ENCODE data around the gene RHOBTB1.

RHOBTB1 gene

DNA sequence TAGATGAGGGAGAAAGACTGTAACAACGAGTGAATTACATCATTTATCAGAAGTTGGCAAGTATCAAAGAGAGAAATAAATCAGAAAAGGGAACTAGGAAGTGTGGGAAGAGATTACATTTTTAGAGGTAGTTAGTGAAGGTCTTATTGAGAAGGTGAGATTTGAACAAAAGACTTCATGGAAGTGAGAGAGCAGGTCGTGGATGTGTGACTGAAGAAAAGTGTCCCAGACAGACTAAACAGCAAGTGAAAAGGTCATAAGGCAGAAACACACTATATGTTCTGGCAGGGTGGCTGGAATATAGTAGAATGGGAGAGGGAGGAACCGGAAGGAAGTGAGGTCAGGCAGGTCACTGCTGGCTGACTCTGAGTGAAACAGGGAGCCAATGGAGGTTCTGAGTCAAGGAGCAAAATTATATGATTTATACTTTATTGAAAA lies 35.7 kb upstream of the RHOBTB1 start:
- no peak for TF ChIP-seq CTCF (IDR thresholded peaks at IDR 0.05; ENCODE audit: low read depth, low read length)

GRCh38 chr10:60978287-60979115 lies 34.5 kb upstream of the RHOBTB1 start:
- TF ChIP-seq CTCF (IDR thresholded peaks at IDR 0.05; ENCODE audit: low read depth, low read length) = no peak
- H3K4me3 ChIP-seq (ENCODE audit: low read depth, low read length) = no peak overlapping the region

More for the DNA sequence above, 35.7 kb upstream of the RHOBTB1 start:
- no peak overlapping the region for H3K4me3 ChIP-seq (ENCODE audit: low read depth, low read length)

GRCh38 chr10:60977161-60978122 lies 33.5 kb upstream of the RHOBTB1 start:
- no peak for TF ChIP-seq CTCF (IDR thresholded peaks at IDR 0.05; ENCODE audit: low read depth, low read length)
- no peak overlapping the region for H3K4me3 ChIP-seq (ENCODE audit: low read depth, low read length)

- no peak for TF ChIP-seq CTCF (IDR thresholded peaks at IDR 0.05; ENCODE audit: low read depth, low read length)
- no peak overlapping the region for H3K4me3 ChIP-seq (ENCODE audit: low read depth, low read length)
These were observed 32.7 kb upstream of the RHOBTB1 start for GRCh38 chr10:60976687-60977086.

DNA sequence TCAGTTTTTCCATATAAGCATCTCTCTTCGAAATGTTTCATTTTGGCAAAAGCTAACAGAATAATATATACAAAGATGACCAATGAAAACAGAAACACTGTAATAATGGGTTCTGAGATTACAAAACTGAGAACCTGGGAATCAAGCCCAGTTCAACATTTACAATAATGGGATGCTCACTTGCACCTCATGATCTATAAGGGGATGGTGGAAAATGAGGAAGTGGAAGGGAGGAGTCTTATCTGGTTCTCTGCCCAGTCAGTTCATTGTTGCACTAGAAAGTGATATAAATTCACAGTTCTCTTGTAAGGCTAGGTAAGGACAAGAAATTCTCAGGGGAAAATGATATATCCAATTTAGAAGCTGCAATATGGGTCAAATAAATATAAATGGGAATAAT lies 31.7 kb upstream of the RHOBTB1 start:
- no peak for TF ChIP-seq CTCF (IDR thresholded peaks at IDR 0.05; ENCODE audit: low read depth, low read length)
- H3K4me3 ChIP-seq (ENCODE audit: low read depth, low read length) = no peak overlapping the region

- no peak overlapping the region for H3K4me3 ChIP-seq (ENCODE audit: low read depth, low read length)
- no peak for TF ChIP-seq CTCF (IDR thresholded peaks at IDR 0.05; ENCODE audit: low read depth, low read length)
These were observed 30.6 kb upstream of the RHOBTB1 start for GRCh38 chr10:60974463-60975149.
